ENCODE measurements around the gene AGPAT4.

AGPAT4 gene

GRCh38 chr6:161163466-161164181, 110.2 kb downstream of the AGPAT4 start:
- Histone ChIP-seq H2BK5ac (ENCODE audit: low read depth, low read length, poor library complexity) (no peak overlapping the region), H2AFZ (ENCODE audit: insufficient read depth, low read length, poor library complexity) (no peak overlapping the region), H3K36me3 (ENCODE audit: control insufficient read depth in 1 of 2, insufficient read depth in 2 of 2, low read length in 2 of 2) (peaks cover 24 to 36% of the 10 kb centered on the region in 2 experiments), H3K4ac (ENCODE audit: low read depth, low read length) (no peak overlapping the region), H2BK120ac (ENCODE audit: insufficient read depth, low read length, poor library complexity) (no peak overlapping the region), H3K27me3 (ENCODE audit: insufficient read depth, low read length) (no peaks in the 10 kb centered on the region), H3K79me1 (ENCODE audit: low read length) (no peaks in the 10 kb centered on the region), H3K27ac (ENCODE audit: low read depth, low read length) (no peak overlapping the region), H3K4me3 (ENCODE audit: low read depth, low read length) (no peak overlapping the region), H3K4me1 (ENCODE audit: control insufficient read depth in 1 of 2, insufficient read depth in 2 of 2, low read length in 2 of 2) (no peaks in the 10 kb centered on the region), H2AK5ac (ENCODE audit: low read length) (no peak overlapping the region), H4K8ac (ENCODE audit: low read depth, low read length) (no peak overlapping the region), H4K12ac (ENCODE audit: low read depth, low read length) (no peak overlapping the region), H3K9me3 (ENCODE audit: insufficient read depth, low read depth, low read length) (peaks cover 3% of the 10 kb centered on the region), H3K14ac (ENCODE audit: low read length) (no peak overlapping the region), H3K4me2 (ENCODE audit: low read length) (no peak overlapping the region), H2BK12ac (ENCODE audit: low read length) (no peak overlapping the region), H4K91ac (ENCODE audit: low read depth, low read length) (no peak overlapping the region), H3K79me2 (ENCODE audit: control insufficient read depth, insufficient read depth, low read length, poor library complexity) (no peaks in the 10 kb centered on the region), H3K18ac (ENCODE audit: low read length) (no peak overlapping the region), H3K9ac (ENCODE audit: low read length) (no peak overlapping the region), H3K23ac (ENCODE audit: low read length) (no peak overlapping the region)
- no peak for DNase-seq
- WGBS (ENCODE audit: extremely low coverage, insufficient coverage, insufficient read length) = no CpG with 5 or more reads among the region's 13 CpGs

GRCh38 chr6:161162722-161163121, 111.1 kb downstream of the AGPAT4 start:
- no peak overlapping the region for H2AK5ac ChIP-seq (ENCODE audit: low read length)
- H3K79me2 ChIP-seq (ENCODE audit: control insufficient read depth, insufficient read depth, low read length, poor library complexity) = no peaks in the 10 kb centered on the region
- H3K79me1 ChIP-seq (ENCODE audit: low read length) = no peaks in the 10 kb centered on the region
- no peak overlapping the region for H3K4ac ChIP-seq (ENCODE audit: low read depth, low read length)
- no peaks in the 10 kb centered on the region for H3K27me3 ChIP-seq (ENCODE audit: insufficient read depth, low read length)
- H2BK120ac ChIP-seq (ENCODE audit: insufficient read depth, low read length, poor library complexity) = no peak overlapping the region
- H2BK5ac ChIP-seq (ENCODE audit: low read depth, low read length, poor library complexity) = no peak overlapping the region
- no peak overlapping the region for H3K23ac ChIP-seq (ENCODE audit: low read length)
- no peak overlapping the region for H3K14ac ChIP-seq (ENCODE audit: low read length)
- H2BK12ac ChIP-seq (ENCODE audit: low read length) = no peak overlapping the region
- peaks cover 28 to 37% of the 10 kb centered on the region in 2 experiments for H3K36me3 ChIP-seq (ENCODE audit: control insufficient read depth in 1 of 2, insufficient read depth in 2 of 2, low read length in 2 of 2)
- no peak overlapping the region for H2AFZ ChIP-seq (ENCODE audit: insufficient read depth, low read length, poor library complexity)
- H3K4me3 ChIP-seq (ENCODE audit: low read depth, low read length) = no peak overlapping the region
- no peak for DNase-seq
- H3K18ac ChIP-seq (ENCODE audit: low read length) = no peak overlapping the region
- H3K9ac ChIP-seq (ENCODE audit: low read length) = no peak overlapping the region
- no peaks in the 10 kb centered on the region for H3K4me1 ChIP-seq (ENCODE audit: control insufficient read depth in 1 of 2, insufficient read depth in 2 of 2, low read length in 2 of 2)
- no peak overlapping the region for H4K12ac ChIP-seq (ENCODE audit: low read depth, low read length)
- WGBS (ENCODE audit: extremely low coverage, insufficient coverage, insufficient read length) = no CpG with 5 or more reads among the region's 9 CpGs
- H3K27ac ChIP-seq (ENCODE audit: low read depth, low read length) = no peak overlapping the region
- no peak overlapping the region for H3K4me2 ChIP-seq (ENCODE audit: low read length)
- H3K9me3 ChIP-seq (ENCODE audit: insufficient read depth, low read depth, low read length) = peaks cover 3% of the 10 kb centered on the region
- no peak overlapping the region for H4K8ac ChIP-seq (ENCODE audit: low read depth, low read length)
- H4K91ac ChIP-seq (ENCODE audit: low read depth, low read length) = no peak overlapping the region

GRCh38 chr6:161161889-161162624, 111.8 kb downstream of the AGPAT4 start:
- Histone ChIP-seq H3K4me2 (ENCODE audit: low read length) (no peak overlapping the region), H3K9me3 (ENCODE audit: insufficient read depth, low read depth, low read length) (peaks cover 3% of the 10 kb centered on the region), H3K23ac (ENCODE audit: low read length) (no peak overlapping the region), H2BK12ac (ENCODE audit: low read length) (no peak overlapping the region), H4K12ac (ENCODE audit: low read depth, low read length) (no peak overlapping the region), H3K4me1 (ENCODE audit: control insufficient read depth in 1 of 2, insufficient read depth in 2 of 2, low read length in 2 of 2) (no peaks in the 10 kb centered on the region), H2BK5ac (ENCODE audit: low read depth, low read length, poor library complexity) (no peak overlapping the region), H3K4me3 (ENCODE audit: low read depth, low read length) (no peak overlapping the region), H3K18ac (ENCODE audit: low read length) (no peak overlapping the region), H2BK120ac (ENCODE audit: insufficient read depth, low read length, poor library complexity) (no peak overlapping the region), H3K9ac (ENCODE audit: low read length) (no peak overlapping the region), H2AK5ac (ENCODE audit: low read length) (no peak overlapping the region), H3K36me3 (ENCODE audit: control insufficient read depth in 1 of 2, insufficient read depth in 2 of 2, low read length in 2 of 2) (peaks cover 28 to 39% of the 10 kb centered on the region in 2 experiments), H2AFZ (ENCODE audit: insufficient read depth, low read length, poor library complexity) (no peak overlapping the region), H3K79me2 (ENCODE audit: control insufficient read depth, insufficient read depth, low read length, poor library complexity) (no peaks in the 10 kb centered on the region), H3K79me1 (ENCODE audit: low read length) (no peaks in the 10 kb centered on the region), H3K4ac (ENCODE audit: low read depth, low read length) (no peak overlapping the region), H3K27ac (ENCODE audit: low read depth, low read length) (no peak overlapping the region), H3K27me3 (ENCODE audit: insufficient read depth, low read length) (no peaks in the 10 kb centered on the region), H4K91ac (ENCODE audit: low read depth, low read length) (no peak overlapping the region), H4K8ac (ENCODE audit: low read depth, low read length) (no peak overlapping the region), H3K14ac (ENCODE audit: low read length) (no peak overlapping the region)
- WGBS (ENCODE audit: extremely low coverage, insufficient coverage, insufficient read length) = no CpG with 5 or more reads among the region's 16 CpGs
- DNase-seq = no peak

GRCh38 chr6:161161121-161161520, 112.7 kb downstream of the AGPAT4 start:
- Histone ChIP-seq H4K91ac (ENCODE audit: low read depth, low read length) (no peak overlapping the region), H3K4me3 (ENCODE audit: low read depth, low read length) (peak overlapping the region; percentile 18), H3K79me2 (ENCODE audit: control insufficient read depth, insufficient read depth, low read length, poor library complexity) (no peaks in the 10 kb centered on the region), H4K8ac (ENCODE audit: low read depth, low read length) (no peak overlapping the region), H3K36me3 (ENCODE audit: control insufficient read depth in 1 of 2, insufficient read depth in 2 of 2, low read length in 2 of 2) (peaks cover 28 to 36% of the 10 kb centered on the region in 2 experiments), H3K4ac (ENCODE audit: low read depth, low read length) (no peak overlapping the region), H2AFZ (ENCODE audit: insufficient read depth, low read length, poor library complexity) (no peak overlapping the region), H3K27me3 (ENCODE audit: insufficient read depth, low read length) (no peaks in the 10 kb centered on the region), H3K4me2 (ENCODE audit: low read length) (no peak overlapping the region), H3K14ac (ENCODE audit: low read length) (no peak overlapping the region), H2BK5ac (ENCODE audit: low read depth, low read length, poor library complexity) (no peak overlapping the region), H2AK5ac (ENCODE audit: low read length) (no peak overlapping the region), H3K79me1 (ENCODE audit: low read length) (no peaks in the 10 kb centered on the region), H3K9ac (ENCODE audit: low read length) (no peak overlapping the region), H3K27ac (ENCODE audit: low read depth, low read length) (no peak overlapping the region), H2BK12ac (ENCODE audit: low read length) (no peak overlapping the region), H3K18ac (ENCODE audit: low read length) (no peak overlapping the region), H3K23ac (ENCODE audit: low read length) (no peak overlapping the region), H3K9me3 (ENCODE audit: insufficient read depth, low read depth, low read length) (peaks cover 3% of the 10 kb centered on the region), H2BK120ac (ENCODE audit: insufficient read depth, low read length, poor library complexity) (no peak overlapping the region), H4K12ac (ENCODE audit: low read depth, low read length) (no peak overlapping the region), H3K4me1 (ENCODE audit: control insufficient read depth in 1 of 2, insufficient read depth in 2 of 2, low read length in 2 of 2) (no peaks in the 10 kb centered on the region)
- DNase-seq = no peak
- no CpG with 5 or more reads among the region's 15 CpGs for WGBS (ENCODE audit: extremely low coverage, insufficient coverage, insufficient read length)

All from trophoblast cell (in vitro differentiated cells and primary cell).